DND-41 (cell line): ENCODE results near the gene MT1E.
A peak's percentile ranks its signal among the peaks of the same experiment; 100 is the strongest.

ENCODE experiments used
- ATAC-seq: fragments of 200-7000 bp; cut with Tn5 transposase; 3 replicates; pipeline ENCODE4 v1.9.1; 2021; ENCODE audit warnings: low read depth; ENCODE audit not compliant: insufficient read depth
- DNase-seq: peaks from one replicate; pipeline ENCODE4 v3.0.0-alpha.2; 2020
- H2AFZ ChIP-seq: 2 replicates; pipeline ENCODE4 v1.6.0; 2012; ENCODE audit warnings: low read depth, low read length
- H3K27ac ChIP-seq: 2 replicates; pipeline ENCODE4 v1.5.1; 2012; ENCODE audit warnings: low read length, inconsistent platforms
- H3K27me3 ChIP-seq: fragments of 200-600 bp; sonication (generic); 2 replicates; pipeline ENCODE4 v1.6.0; 2012; ENCODE audit warnings: low read length, mild to moderate bottlenecking, inconsistent platforms; ENCODE audit not compliant: insufficient read depth, poor library complexity
- H3K36me3 ChIP-seq: 2 replicates; pipeline ENCODE4 v1.5.1; 2012; ENCODE audit warnings: low read length, inconsistent platforms; ENCODE audit not compliant: insufficient read depth
- H3K4me1 ChIP-seq: 2 replicates; pipeline ENCODE4 v1.5.1; 2012; ENCODE audit warnings: mild to moderate bottlenecking, low read length; ENCODE audit not compliant: insufficient read depth
- H3K4me2 ChIP-seq: 2 replicates; pipeline ENCODE4 v1.6.0; 2012; ENCODE audit warnings: mild to moderate bottlenecking, moderate library complexity, low read length, inconsistent platforms; ENCODE audit not compliant: insufficient read depth
- H3K4me3 ChIP-seq, 2 experiments: fragments of 200-600 bp in 1 of 2; shearing (Covaris generic) in 1 of 2; 2 replicates each; pipeline ENCODE4 v1.5.1; 2012 to 2016; ENCODE audit warnings: inconsistent platforms in 2 of 2, low read length in 2 of 2, mild to moderate bottlenecking in 2 of 2, low read depth in 1 of 2, moderate library complexity in 1 of 2
- H3K79me2 ChIP-seq: 2 replicates; pipeline ENCODE4 v1.6.0; 2012; ENCODE audit warnings: low read length, inconsistent platforms; ENCODE audit not compliant: insufficient read depth
- H3K9ac ChIP-seq: 2 replicates; pipeline ENCODE4 v1.6.0; 2012; ENCODE audit warnings: low read depth, mild to moderate bottlenecking, inconsistent platforms, low read length, moderate library complexity
- H3K9me3 ChIP-seq: 2 replicates; pipeline ENCODE4 v1.5.1; 2012; ENCODE audit warnings: low read length, moderate library complexity, mild to moderate bottlenecking, inconsistent platforms; ENCODE audit not compliant: insufficient read depth, severe bottlenecking
- H4K20me1 ChIP-seq: 2 replicates; pipeline ENCODE4 v1.6.0; 2012; ENCODE audit warnings: low read length; ENCODE audit not compliant: insufficient read depth
- EZH2 ChIP-seq: IDR thresholded peaks from 3 replicates; pipeline ENCODE4 v1.6.1; 2012; ENCODE audit warnings: borderline replicate concordance, low read depth, mild to moderate bottlenecking, moderate library complexity, low read length, inconsistent platforms; ENCODE audit not compliant: severe bottlenecking
- TF ChIP-seq, protein P1 (sequence below): IDR thresholded peaks from 2 replicates; pipeline ENCODE4 v1.5.1; 2012; ENCODE audit warnings: borderline replicate concordance, low read length, moderate library complexity, mild to moderate bottlenecking; ENCODE audit not compliant: poor library complexity, severe bottlenecking; ENCODE audit errors: extremely low read depth

Gene MT1E

DNA sequence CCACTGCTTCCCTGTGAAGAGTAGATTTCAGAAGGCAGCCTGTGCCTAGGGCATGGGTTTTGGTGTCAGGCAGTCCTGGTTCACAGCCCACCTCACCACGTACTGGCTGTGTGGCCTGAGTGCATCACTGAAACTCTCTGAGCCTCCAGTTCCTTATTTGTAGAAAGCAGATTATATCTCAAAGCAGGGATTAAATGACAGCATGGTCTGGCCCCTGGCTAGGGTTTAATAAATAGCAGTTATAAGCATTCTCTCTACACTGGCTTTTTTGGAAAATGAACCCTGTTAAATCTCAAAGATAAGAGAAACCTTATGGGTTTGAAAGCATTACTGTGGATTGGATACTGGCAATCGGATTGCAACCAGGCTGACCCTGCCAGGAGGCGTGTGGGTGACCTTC is 4.0 kb downstream of the MT1E start:
- Histone ChIP-seq H3K9ac (no peak overlapping the region), H3K4me3 (no peak overlapping the region), H3K4me1 (no peaks in the 10 kb centered on the region), H3K36me3 (no peaks in the 10 kb centered on the region), H4K20me1 (no peaks in the 10 kb centered on the region), H3K4me2 (no peak overlapping the region), H3K27ac (no peak overlapping the region), H3K79me2 (no peaks in the 10 kb centered on the region), H2AFZ (no peak overlapping the region), H3K9me3 (no peaks in the 10 kb centered on the region), H3K27me3 (peaks cover 29% of the 10 kb centered on the region)
- DNase-seq, result no peak
- no peak for ATAC-seq
- TF ChIP-seq, protein P1, sequence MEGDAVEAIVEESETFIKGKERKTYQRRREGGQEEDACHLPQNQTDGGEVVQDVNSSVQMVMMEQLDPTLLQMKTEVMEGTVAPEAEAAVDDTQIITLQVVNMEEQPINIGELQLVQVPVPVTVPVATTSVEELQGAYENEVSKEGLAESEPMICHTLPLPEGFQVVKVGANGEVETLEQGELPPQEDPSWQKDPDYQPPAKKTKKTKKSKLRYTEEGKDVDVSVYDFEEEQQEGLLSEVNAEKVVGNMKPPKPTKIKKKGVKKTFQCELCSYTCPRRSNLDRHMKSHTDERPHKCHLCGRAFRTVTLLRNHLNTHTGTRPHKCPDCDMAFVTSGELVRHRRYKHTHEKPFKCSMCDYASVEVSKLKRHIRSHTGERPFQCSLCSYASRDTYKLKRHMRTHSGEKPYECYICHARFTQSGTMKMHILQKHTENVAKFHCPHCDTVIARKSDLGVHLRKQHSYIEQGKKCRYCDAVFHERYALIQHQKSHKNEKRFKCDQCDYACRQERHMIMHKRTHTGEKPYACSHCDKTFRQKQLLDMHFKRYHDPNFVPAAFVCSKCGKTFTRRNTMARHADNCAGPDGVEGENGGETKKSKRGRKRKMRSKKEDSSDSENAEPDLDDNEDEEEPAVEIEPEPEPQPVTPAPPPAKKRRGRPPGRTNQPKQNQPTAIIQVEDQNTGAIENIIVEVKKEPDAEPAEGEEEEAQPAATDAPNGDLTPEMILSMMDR, result no peak
- no peak for TF ChIP-seq EZH2

DNA sequence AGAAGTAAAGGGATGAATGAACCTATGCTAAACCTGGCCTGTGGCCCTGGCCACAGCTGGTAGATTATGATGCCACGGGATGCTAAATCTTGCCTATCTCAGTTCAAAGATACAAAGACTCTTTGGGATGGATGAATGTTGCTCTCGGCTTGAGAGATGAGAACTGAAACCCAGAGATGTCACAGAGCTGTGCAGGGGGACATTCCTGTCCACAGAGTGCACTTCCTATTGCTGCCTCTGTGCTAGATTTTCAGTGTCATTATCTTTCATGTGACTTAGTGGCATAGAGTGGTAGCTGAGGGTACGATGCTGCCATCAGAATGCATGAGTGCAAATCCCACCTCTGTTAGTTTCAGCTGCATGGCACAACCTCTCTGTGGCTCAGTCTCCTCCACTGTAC is 4.6 kb downstream of the MT1E start:
- no peaks in the 10 kb centered on the region for H3K4me1 ChIP-seq
- peaks cover 26% of the 10 kb centered on the region for H3K27me3 ChIP-seq
- H3K79me2 ChIP-seq, result no peaks in the 10 kb centered on the region
- peak; percentile 35; the same call in 2 of the 3 replicates for ATAC-seq
- no peak overlapping the region for H3K4me3 ChIP-seq
- no peak overlapping the region for H2AFZ ChIP-seq
- TF ChIP-seq, protein P1, result no peak
- TF ChIP-seq EZH2, result no peak
- H3K9ac ChIP-seq, result no peak overlapping the region
- no peaks in the 10 kb centered on the region for H4K20me1 ChIP-seq
- DNase-seq, result no peak
- H3K4me2 ChIP-seq, result no peak overlapping the region
- H3K9me3 ChIP-seq, result no peaks in the 10 kb centered on the region
- H3K27ac ChIP-seq, result no peak overlapping the region
- H3K36me3 ChIP-seq, result no peaks in the 10 kb centered on the region

DNA sequence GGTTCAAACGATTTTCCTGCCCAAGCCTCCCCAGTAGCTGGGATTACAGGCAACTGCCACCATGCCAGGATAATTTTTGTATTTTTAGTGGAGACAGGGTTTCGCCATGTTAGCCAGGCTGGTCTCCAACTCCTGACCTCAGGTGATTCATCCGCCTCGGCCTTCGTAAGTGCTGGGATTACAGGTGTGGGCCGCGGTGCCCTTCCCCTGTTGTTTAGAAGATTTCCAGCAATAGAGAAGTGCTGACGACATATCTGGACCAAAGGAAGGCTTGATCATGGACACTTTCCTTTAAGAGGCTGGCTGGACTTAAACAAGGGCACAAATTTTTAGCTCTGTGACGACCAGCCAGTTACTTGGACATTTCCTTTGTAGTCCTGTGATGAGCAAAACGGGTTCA is 5.6 kb downstream of the MT1E start:
- ATAC-seq (no peak), DNase-seq (no peak)
- TF ChIP-seq, protein P1, result no peak
- no peak for TF ChIP-seq EZH2
- no peak overlapping the region for H2AFZ ChIP-seq
- H3K36me3 ChIP-seq, result no peaks in the 10 kb centered on the region
- no peaks in the 10 kb centered on the region for H3K4me1 ChIP-seq
- H3K27me3 ChIP-seq, result peaks cover 25% of the 10 kb centered on the region
- no peak overlapping the region for H3K4me3 ChIP-seq
- H3K9ac ChIP-seq, result no peak overlapping the region
- no peaks in the 10 kb centered on the region for H3K9me3 ChIP-seq
- no peaks in the 10 kb centered on the region for H3K79me2 ChIP-seq
- no peak overlapping the region for H3K27ac ChIP-seq
- no peaks in the 10 kb centered on the region for H4K20me1 ChIP-seq
- no peak overlapping the region for H3K4me2 ChIP-seq

DNA sequence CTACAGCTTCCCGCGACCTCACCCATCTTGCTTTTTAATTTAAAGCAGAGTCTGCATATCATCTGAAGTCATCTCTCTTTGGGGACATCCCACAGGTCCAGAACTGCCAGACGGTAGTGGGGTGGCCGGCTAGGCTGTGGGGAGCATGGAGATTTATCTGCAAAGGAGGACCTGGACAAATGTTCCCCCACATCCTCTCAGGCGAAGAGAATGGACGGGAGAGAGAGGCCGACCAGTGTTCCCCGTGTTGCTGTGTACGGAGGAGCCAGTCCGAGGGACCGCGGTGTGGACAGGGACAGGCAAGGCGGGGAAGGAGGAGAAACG is 6.2 kb downstream of the MT1E start:
- Histone ChIP-seq H2AFZ (no peak overlapping the region), H3K36me3 (no peaks in the 10 kb centered on the region), H3K9me3 (no peaks in the 10 kb centered on the region), H3K27ac (no peak overlapping the region), H3K79me2 (no peaks in the 10 kb centered on the region), H3K4me2 (no peak overlapping the region), H3K4me1 (no peaks in the 10 kb centered on the region), H3K4me3 (no peak overlapping the region), H4K20me1 (no peaks in the 10 kb centered on the region), H3K27me3 (peaks cover 26% of the 10 kb centered on the region), H3K9ac (no peak overlapping the region)
- TF ChIP-seq, protein P1, result no peak
- TF ChIP-seq EZH2, result no peak
- ATAC-seq (no peak), DNase-seq (no peak)
